SIG-M5 (cell line): Measurements from ENCODE around the gene WNK1.
A peak's percentile ranks its signal among the peaks of the same experiment; 100 is the strongest.
"Not testable (repeated sequence)": the region's sequence is repeated elsewhere in the genome, so short reads cannot be mapped to it uniquely, and the experiment has no call there.

Source experiments
- DNase-seq: peaks from one replicate; lab custom pipeline; 2025; lab: John Stamatoyannopoulos, UW

WNK1 gene

GRCh38 chr12:912466-913235, 160.3 kb downstream of the WNK1 start:
- DNase-seq = no peak

- no peak for DNase-seq
Observed at GRCh38 chr12:913919-914698, 161.7 kb downstream of the WNK1 start.

- DNase-seq = no peak
Observed at GRCh38 chr12:915090-915489, 162.7 kb downstream of the WNK1 start.

- no peak for DNase-seq
Observed at GRCh38 chr12:916240-916639, 163.9 kb downstream of the WNK1 start.

GRCh38 chr12:916712-917445, 164.5 kb downstream of the WNK1 start:
- no peak for DNase-seq

GRCh38 chr12:920676-921075, 168.3 kb downstream of the WNK1 start:
- DNase-seq = no peak

- DNase-seq = no peak
Observed at GRCh38 chr12:922285-922684, 169.9 kb downstream of the WNK1 start.

GRCh38 chr12:926641-927040, 174.3 kb downstream of the WNK1 start:
- DNase-seq = no peak

GRCh38 chr12:931060-931459, 178.7 kb downstream of the WNK1 start:
- DNase-seq = no peak

GRCh38 chr12:931591-931990, 179.2 kb downstream of the WNK1 start:
- no peak for DNase-seq

GRCh38 chr12:935891-936290, 183.5 kb downstream of the WNK1 start:
- not testable (repeated sequence) for DNase-seq

GRCh38 chr12:936377-937345, 184.3 kb downstream of the WNK1 start:
- DNase-seq = no peak

- no peak for DNase-seq
Observed at GRCh38 chr12:938810-939209, 186.4 kb downstream of the WNK1 start.

GRCh38 chr12:943051-943450, 190.7 kb downstream of the WNK1 start:
- DNase-seq = no peak

GRCh38 chr12:944211-944610, 191.8 kb downstream of the WNK1 start:
- DNase-seq = no peak

- no peak for DNase-seq
Observed at GRCh38 chr12:946212-946611, 193.8 kb downstream of the WNK1 start.

GRCh38 chr12:946631-947030, 194.3 kb downstream of the WNK1 start:
- DNase-seq = no peak

GRCh38 chr12:948238-948637, 195.9 kb downstream of the WNK1 start:
- DNase-seq = no peak

GRCh38 chr12:949453-950191, 197.2 kb downstream of the WNK1 start, which contains the start of gene RAD52:
TSS of gene RAD52 (minus strand) at chr12:949694. CDS start at chr12:933058, 16,636 bp downstream.
- DNase-seq = peak; percentile 96

- no peak for DNase-seq
Observed at GRCh38 chr12:951176-951575, 198.8 kb downstream of the WNK1 start.

- DNase-seq = no peak
Observed at GRCh38 chr12:953776-954175, 201.4 kb downstream of the WNK1 start.
